GM18505 (cell line): Measurements from ENCODE around the gene NEUROD2.

Experiments
- ATAC-seq: cut with Tn5 transposase; IDR thresholded peaks from one replicate; pipeline ENCODE4 v1.9.1; 2021; ENCODE audit not compliant: unreplicated experiment
- POLR2A ChIP-seq: IDR thresholded peaks from 4 replicates; pipeline ENCODE4 v1.6.1; 2011; ENCODE audit warnings: borderline replicate concordance; ENCODE audit not compliant: insufficient read depth, insufficient read length; ENCODE audit errors: extremely low read depth

NEUROD2 gene

GRCh38 chr17:39618956-39619785, 11.5 kb upstream of the NEUROD2 start:
- no peak for TF ChIP-seq POLR2A
- no peak for ATAC-seq

GRCh38 chr17:39618246-39618913, 10.7 kb upstream of the NEUROD2 start:
- no peak for ATAC-seq
- no peak for TF ChIP-seq POLR2A

- TF ChIP-seq POLR2A: no peak
- no peak for ATAC-seq
These were observed 9.9 kb upstream of the NEUROD2 start for GRCh38 chr17:39617446-39618245.

GRCh38 chr17:39617100-39617445, 9.4 kb upstream of the NEUROD2 start:
- no peak for ATAC-seq
- no peak for TF ChIP-seq POLR2A

GRCh38 chr17:39615434-39615833, 7.7 kb upstream of the NEUROD2 start:
- no peak for ATAC-seq
- no peak for TF ChIP-seq POLR2A

GRCh38 chr17:39614545-39615157, 6.9 kb upstream of the NEUROD2 start:
- TF ChIP-seq POLR2A: no peak

GRCh38 chr17:39612935-39613464, 5.3 kb upstream of the NEUROD2 start:
- ATAC-seq: no peak
- no peak for TF ChIP-seq POLR2A

More at GRCh38 chr17:39614545-39615157, 6.9 kb upstream of the NEUROD2 start:
- ATAC-seq: no peak

GRCh38 chr17:39612291-39612894, 4.7 kb upstream of the NEUROD2 start:
- ATAC-seq: no peak

GRCh38 chr17:39611401-39612112, 3.8 kb upstream of the NEUROD2 start:
- ATAC-seq: no peak
- TF ChIP-seq POLR2A: no peak

More at GRCh38 chr17:39612291-39612894, 4.7 kb upstream of the NEUROD2 start:
- no peak for TF ChIP-seq POLR2A

- no peak for ATAC-seq
- TF ChIP-seq POLR2A: no peak
These were observed 1.8 kb upstream of the NEUROD2 start for GRCh38 chr17:39609416-39610025.

- no peak for TF ChIP-seq POLR2A
- no peak for ATAC-seq
These were observed 642 bp upstream of the NEUROD2 start for GRCh38 chr17:39608142-39608981.
